GOT3 (cell line): ENCODE data around the gene RGS1.

Source experiments
- DNase-seq: peaks from one replicate; lab custom pipeline; 2025; ENCODE audit warnings: mixed read lengths; lab: John Stamatoyannopoulos, UW

Gene RGS1

GRCh38 chr1:192553741-192554140 lies 21.8 kb upstream of the RGS1 start:
- DNase-seq, result no peak

- DNase-seq, result no peak
Measured at GRCh38 chr1:192554904-192555303, 20.7 kb upstream of the RGS1 start.

- DNase-seq, result no peak
Measured at GRCh38 chr1:192555399-192555798, 20.2 kb upstream of the RGS1 start.

- no peak for DNase-seq
Measured at GRCh38 chr1:192557841-192558595, 17.6 kb upstream of the RGS1 start.

GRCh38 chr1:192559115-192560006 lies 16.2 kb upstream of the RGS1 start:
- no peak for DNase-seq

- DNase-seq, result no peak
Measured at GRCh38 chr1:192561301-192561700, 14.3 kb upstream of the RGS1 start.

GRCh38 chr1:192563129-192563528 lies 12.4 kb upstream of the RGS1 start:
- DNase-seq, result no peak

- no peak for DNase-seq
Measured at GRCh38 chr1:192564099-192564498, 11.5 kb upstream of the RGS1 start.

GRCh38 chr1:192565946-192566345 lies 9.6 kb upstream of the RGS1 start:
- no peak for DNase-seq

- no peak for DNase-seq
Measured at GRCh38 chr1:192566657-192567056, 8.9 kb upstream of the RGS1 start.

- no peak for DNase-seq
Measured at GRCh38 chr1:192568063-192568462, 7.5 kb upstream of the RGS1 start.

- DNase-seq, result no peak
Measured at GRCh38 chr1:192571668-192572067, 3.9 kb upstream of the RGS1 start.

GRCh38 chr1:192573499-192573898 lies 2.1 kb upstream of the RGS1 start:
- DNase-seq, result no peak

GRCh38 chr1:192574073-192574472 lies 1.5 kb upstream of the RGS1 start:
- no peak for DNase-seq

GRCh38 chr1:192576190-192577144 lies 894 bp downstream of the RGS1 start:
- no peak for DNase-seq

GRCh38 chr1:192577145-192578140 lies 1.9 kb downstream of the RGS1 start:
- DNase-seq, result no peak

GRCh38 chr1:192578144-192578909 lies 2.8 kb downstream of the RGS1 start:
- DNase-seq, result no peak

GRCh38 chr1:192579010-192579738 lies 3.6 kb downstream of the RGS1 start:
- DNase-seq, result no peak

GRCh38 chr1:192580351-192580962 lies 4.9 kb downstream of the RGS1 start:
- DNase-seq, result no peak
